Activated CD4-positive, CD25-positive, alpha-beta regulatory T cell (primary cell): ENCODE data around the gene HAVCR2.

Experiments used
- DNase-seq, 4 experiments: peaks; one replicate each; lab custom pipeline; 2025; lab: John Stamatoyannopoulos, UW

Gene HAVCR2

DNA sequence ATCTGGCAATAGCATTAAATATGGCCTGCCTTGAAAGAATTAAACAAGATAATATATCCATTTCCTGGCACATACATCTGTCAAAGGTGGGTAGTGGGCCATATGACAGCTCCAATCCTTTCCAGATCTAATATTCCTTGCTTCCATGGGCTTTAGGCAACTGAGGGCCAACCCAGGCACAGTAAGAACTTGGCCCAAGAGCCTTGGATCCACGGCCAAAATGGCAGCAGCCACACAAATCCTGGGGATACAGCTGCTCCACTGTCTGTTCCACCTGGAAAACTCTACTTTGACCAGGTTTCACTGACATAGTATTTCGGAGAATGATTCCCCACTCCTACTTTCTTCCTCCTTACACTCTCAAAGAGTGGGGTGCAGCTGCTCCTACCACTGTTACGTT, 63.2 kb downstream of the HAVCR2 start:
- no peak for DNase-seq

DNA sequence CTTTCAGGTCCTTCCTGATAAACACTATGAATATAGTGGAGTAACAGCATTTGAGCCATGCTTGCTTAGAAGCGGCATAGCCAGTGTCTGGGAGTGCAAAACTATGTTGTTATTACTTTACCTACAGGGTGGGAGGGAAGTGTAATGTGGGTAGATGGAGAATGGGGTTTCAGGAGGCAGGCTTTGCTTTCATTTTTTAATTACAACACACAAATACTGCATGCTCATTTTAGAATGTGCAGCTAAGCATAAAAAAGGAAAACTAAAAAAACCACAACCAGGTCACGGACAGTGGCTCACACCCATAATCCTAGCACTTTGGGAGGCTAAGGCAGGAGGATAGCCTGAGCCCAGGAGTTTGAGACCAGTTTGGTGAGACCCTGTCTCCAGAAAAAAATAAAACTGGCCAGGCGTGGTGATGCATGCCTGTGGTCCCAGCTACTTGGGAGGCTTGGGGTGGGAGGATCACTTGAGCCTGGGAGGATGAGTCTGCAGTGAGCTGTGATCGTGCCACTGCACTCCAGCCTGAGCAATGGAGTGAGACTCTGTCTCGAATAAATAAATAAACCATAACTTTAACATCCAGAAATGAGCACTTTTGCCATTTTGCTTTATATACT, 70.2 kb downstream of the HAVCR2 start:
- DNase-seq: no peak
